SIG-M5 (cell line): Measurements from ENCODE around the gene ZNF396.

Experiments
- DNase-seq: peaks from one replicate; lab custom pipeline; 2025; lab: John Stamatoyannopoulos, UW

The ZNF396 gene

DNA sequence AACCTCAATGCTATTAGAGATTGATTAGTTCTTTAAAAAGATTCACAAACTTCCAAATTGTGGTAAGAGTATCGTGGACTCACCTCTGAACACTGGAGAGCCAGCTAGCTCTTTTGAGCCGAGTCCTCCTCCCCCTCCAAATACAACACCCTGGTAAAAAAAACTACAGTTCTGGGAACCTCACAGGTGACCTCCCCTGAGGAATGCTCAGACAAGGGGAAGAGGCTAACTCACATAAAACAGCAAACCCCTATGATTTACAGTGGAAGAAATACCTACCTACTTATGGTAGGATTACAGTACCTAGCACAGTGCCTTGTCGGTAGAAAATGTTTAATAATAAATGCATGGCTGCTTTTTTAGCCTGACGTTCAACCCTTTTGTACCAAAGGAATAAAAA lies 41.3 kb downstream of the ZNF396 start:
- DNase-seq = no peak

DNA sequence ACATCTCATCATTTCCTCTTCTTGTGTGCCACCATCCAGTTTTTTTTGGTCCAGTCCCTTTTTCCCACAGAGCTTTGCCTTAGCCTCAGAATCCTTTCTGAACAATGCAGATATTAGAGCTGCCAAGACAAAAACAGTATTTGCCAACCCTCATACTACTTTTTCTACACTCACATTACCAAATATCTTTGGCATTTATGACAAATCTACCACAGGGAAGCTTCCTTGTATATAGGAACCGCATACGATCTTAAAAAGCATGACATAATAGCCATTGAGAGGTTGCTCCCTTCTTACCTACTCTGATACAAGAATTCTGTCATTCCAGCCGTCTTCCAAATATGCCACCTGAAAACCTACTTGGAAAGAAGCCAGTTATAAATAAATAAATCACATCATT lies 42.3 kb downstream of the ZNF396 start:
- DNase-seq = no peak

DNA sequence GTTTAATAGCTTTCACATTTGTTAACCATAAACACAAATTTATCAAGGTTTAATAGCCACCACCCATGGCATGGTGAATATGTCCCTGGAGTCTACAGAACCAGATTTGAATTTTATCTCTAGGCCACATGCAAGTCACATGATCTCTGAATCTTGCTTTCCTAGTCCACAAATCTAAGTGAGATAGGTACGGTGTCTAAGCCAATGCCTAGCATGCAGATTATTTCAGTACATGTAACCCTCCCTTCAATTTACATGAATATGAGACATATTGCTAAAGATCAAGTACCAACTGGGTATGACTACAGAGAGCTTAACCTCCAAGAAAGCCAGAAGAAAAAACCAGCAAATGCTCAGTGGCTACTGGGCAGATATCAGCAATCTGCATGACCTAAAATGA lies 42.9 kb downstream of the ZNF396 start:
- DNase-seq = no peak

GRCh38 chr18:35331367-35332087 lies 45.6 kb downstream of the ZNF396 start:
- no peak for DNase-seq

- no peak for DNase-seq
These were observed 48.3 kb downstream of the ZNF396 start for GRCh38 chr18:35328868-35329267.

DNA sequence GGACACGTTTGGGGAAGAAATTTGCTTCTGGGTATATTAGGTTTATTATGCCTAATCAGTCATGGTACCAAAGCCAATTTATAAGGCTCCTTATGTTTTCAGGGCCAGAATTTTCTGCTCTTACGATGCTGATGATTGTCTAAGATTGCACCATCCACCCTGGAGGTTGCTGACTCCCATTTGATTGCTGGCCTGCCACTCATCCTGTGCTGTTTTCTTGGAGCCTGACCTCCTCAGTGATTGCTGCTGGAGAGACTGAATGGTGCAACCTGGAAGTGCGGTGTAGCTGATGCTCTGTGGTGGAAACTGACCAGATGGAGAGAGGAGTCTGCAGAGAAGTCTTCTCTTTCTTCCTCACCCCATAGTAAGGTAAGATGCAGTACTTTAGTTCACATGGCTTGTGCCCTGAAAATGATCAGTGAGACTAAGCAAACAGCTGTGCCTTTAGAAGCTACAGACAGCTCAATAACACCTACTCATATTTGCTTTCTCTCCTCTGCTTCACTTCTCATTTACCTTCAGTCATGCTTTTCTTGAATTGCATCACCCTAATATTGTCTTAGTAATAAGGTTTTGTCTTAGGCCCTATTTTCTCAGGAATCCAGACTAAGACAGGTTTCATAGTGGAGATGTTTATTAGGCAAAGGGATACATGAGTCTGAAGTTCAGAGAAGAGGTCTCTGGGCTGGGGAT lies 50.3 kb downstream of the ZNF396 start:
- DNase-seq = no peak

- no peak for DNase-seq
These were observed 52.0 kb downstream of the ZNF396 start for GRCh38 chr18:35324926-35325655.

- no peak for DNase-seq
These were observed 54.4 kb downstream of the ZNF396 start for GRCh38 chr18:35322486-35323458.
